Skin epidermis (tissue), 12 donors: ENCODE data around the gene BTBD16.

Source experiments
- H3K27ac ChIP-seq, 21 experiments: fragments of 200-600 bp; sonication (generic) in 11 of 21; one replicate each; pipeline ENCODE4 v1.5.0; 2020; ENCODE audit warnings: mild to moderate bottlenecking in 3 of 21, inconsistent platforms in 2 of 21, moderate library complexity in 2 of 21
- H3K4me3 ChIP-seq, 7 experiments: fragments of 200-600 bp; sonication (generic) in 2 of 7; one replicate each; pipeline ENCODE4 v1.5.0; 2020; ENCODE audit warnings: inconsistent platforms in 2 of 7, mild to moderate bottlenecking in 2 of 7, moderate library complexity in 1 of 7

The BTBD16 gene

DNA sequence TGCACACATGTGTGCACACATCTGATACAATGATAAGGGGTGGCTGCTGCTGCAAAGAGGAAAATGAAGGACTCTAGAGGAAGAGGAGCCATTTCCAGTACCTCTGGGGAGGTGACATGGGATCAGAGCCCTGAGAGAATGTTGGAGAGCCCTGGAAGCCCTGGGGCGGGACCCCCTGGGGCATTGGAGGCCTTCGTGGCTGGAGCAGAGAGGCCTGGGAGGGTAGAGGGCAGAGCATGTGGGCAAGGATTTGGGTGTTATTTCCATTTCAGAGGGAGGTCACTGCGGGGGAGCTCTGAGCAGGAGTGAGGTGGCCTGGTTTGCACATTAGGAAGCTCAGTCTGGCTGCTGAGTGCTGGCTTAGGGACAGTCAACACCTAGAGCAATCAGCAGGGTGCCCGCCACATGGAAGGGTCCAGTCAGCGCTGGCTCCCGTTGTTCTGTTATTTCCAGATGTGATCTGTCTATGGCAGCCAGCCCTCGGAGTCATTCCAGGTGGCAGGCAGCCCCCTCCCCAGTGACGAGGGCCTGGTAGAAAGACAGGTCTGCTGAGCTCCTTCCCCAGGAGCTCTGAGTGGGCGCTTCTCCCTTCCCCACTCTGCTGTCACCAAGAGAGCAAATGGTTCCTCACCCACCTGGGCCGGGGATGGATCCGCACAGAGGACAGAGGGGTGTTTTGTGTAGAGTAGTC, 24.1 kb upstream of the BTBD16 start:
- no peak overlapping the region for H3K27ac ChIP-seq
- no peak overlapping the region for H3K4me3 ChIP-seq

DNA sequence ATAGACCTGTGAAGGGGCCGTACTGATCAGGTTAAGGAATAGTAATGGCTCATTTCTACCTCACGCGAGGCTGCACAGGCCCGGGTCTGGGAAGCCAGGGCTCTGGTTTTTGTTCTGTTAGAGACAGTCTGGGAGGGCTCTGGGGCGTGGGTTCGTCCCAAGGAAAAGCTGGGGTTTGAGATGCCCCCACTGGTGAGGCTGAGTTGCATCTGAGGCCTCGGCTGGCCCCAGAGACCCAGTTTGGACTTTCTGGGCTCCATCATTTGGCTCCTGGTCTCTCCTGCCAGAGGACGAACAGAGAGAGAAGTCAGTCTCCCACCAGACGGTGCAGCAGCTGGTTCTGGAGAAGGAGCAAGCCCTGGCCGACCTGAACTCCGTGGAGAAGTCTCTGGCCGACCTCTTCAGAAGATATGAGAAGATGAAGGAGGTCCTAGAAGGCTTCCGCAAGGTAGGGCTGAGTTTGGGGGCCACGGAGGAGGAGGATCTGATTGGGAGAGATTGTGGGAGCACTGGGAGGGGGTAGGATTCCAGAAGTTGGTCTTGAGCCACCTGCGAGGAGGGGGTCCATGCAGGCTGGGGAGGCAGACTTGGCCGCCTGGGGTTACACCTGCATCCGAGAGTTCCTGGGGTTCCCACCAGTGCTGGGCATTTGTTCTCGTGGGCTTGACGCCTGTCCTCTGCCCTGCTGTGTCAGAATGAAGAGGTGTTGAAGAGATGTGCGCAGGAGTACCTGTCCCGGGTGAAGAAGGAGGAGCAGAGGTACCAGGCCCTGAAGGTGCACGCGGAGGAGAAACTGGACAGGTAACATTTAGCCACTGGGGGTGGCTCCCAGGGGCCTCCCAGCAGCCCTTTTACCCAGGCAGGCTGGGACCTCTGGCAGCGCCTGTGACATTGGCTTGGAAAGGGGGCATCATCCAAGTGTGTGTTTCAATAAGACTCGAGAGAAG, 22.5 kb upstream of the BTBD16 start:
- Histone ChIP-seq H3K4me3 (no peak overlapping the region), H3K27ac (no peak overlapping the region)

DNA sequence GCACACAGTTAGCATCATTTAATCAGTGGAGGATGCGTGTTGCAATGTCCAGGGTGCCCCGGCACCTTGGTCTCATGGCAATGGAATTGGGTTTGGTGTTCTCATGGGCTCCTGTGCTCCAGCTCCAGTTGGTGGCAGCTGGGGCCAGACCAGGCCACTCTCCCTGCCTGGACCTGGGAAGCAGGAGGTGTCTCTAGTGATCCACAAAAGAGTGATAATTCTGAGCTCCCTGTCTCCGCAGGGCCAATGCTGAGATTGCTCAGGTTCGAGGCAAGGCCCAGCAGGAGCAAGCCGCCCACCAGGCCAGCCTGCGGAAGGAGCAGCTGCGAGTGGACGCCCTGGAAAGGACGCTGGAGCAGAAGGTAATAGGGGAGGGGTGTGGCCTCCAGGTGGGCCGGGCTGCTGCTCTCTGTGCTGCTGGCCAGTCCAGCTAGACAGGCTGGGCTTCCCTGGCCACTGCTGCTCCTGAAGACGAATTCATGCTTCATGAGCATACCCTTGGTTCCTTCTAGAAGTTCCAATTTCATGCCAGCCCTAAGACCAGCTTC, 21.7 kb upstream of the BTBD16 start:
- Histone ChIP-seq H3K27ac (no peak overlapping the region), H3K4me3 (no peak overlapping the region)

DNA sequence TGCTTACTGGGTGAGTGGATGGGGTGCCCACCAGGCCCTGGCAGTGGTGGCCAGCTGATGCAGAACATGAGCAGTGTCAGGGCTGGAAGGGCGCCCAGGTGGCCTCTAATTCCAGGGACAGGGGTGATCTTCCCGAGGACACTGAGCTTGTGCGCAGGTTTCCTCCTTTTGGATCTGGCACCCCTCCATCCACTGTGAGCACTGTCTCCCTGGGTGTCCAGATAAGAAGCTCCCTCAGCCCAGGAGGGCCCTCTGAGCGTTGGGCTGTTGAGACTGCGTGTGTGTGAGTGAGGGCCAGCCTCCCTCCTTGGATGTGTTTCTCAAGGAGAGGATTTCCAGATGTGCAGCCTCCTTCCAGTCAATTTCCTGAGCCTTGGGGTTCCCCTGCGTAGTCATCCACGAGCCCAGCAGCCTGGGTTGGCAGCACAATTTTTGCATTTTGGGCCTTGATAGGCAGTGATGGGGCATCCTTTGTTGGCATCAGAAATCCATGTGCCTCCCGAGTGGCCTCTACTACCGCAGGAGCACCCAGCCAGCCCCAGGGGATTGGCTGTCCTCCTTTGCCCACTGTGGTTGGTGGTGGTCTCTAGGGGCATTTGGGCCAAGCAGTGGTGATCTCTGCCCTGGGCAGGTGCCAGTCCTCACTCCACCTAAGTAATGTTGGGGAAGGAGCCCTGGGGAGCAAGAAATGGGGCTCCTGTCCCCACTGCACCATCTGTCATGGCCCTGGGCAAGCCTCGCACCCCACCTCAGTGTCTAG, 20.9 kb upstream of the BTBD16 start:
- H3K4me3 ChIP-seq: no peak overlapping the region
- no peak overlapping the region for H3K27ac ChIP-seq

DNA sequence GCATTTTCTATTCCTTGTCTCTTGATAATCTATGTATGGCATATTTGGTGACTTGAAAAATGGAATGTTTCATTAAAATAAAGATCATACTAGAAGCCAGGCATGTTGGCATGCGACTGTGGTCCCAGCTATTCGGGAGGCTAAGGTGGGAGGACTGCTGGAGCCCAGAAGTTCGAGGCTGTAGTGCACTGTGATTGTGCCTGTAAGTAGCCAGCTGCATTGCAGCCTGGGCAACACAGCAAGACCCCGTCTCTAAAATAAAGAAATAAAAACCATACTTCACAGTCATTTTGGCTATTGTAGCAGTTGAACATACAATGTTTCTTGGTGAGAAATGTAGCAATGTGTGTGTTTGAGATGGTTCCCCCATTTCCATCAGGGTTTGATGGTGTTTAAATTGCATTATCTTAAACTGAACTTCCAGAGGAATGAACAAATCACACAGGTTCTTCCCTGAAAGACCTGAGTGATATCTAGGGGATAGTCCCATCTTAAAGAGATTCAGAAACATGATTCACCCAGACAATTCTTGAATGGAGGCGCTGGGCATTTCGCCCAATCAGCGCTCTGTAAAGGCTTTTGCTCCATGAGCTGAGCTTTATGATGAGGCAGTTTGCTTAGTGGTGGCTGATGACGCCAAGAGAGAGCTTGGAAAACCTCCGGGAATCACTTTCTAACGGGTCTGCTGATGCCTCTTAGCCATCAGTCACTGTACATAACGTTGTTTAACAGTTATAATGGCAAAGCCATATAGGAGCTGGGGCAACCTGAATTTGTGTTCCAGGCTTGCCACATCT, 19.4 kb upstream of the BTBD16 start:
- no peak overlapping the region for H3K27ac ChIP-seq
- no peak overlapping the region for H3K4me3 ChIP-seq

DNA sequence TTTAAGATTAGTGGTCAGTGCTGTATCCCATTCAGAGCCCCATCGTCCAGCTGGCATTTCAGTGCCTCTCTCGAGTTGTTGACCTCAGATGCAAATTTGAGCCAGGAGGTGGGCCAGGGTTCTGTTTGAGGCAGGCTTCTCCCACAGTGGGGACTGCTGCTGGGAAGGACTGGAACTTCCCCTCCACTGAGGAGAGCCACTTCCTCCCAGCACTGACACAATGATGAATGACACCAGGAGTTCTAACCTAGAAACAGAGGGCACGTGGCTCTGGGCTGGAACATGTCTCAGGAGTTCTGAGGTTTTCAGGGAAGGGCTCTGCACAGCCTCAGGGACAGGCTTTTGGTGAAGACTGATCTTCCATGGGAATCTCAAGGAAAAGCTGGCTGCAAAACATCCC, 18.3 kb upstream of the BTBD16 start:
- no peak overlapping the region for H3K4me3 ChIP-seq
- no peak overlapping the region for H3K27ac ChIP-seq

DNA sequence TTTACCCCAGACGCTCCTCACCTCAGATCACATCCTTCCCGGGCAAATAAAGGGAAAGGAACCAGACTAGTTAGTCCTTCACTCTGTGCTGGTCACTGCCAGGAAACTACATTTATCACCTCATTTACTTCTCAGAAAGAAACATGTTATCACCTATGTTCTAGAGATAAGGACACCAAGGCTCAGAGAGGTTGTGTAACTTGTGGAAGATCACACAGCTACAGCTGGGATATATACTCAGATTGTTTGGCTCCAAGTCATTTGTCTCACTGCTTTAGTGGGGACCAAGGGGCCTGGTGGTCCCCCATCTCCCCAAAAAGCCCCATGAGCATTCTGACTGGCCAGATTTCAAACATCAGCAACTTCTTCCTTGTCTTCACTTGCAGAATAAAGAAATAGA, 17.5 kb upstream of the BTBD16 start:
- no peak overlapping the region for H3K27ac ChIP-seq
- no peak overlapping the region for H3K4me3 ChIP-seq

DNA sequence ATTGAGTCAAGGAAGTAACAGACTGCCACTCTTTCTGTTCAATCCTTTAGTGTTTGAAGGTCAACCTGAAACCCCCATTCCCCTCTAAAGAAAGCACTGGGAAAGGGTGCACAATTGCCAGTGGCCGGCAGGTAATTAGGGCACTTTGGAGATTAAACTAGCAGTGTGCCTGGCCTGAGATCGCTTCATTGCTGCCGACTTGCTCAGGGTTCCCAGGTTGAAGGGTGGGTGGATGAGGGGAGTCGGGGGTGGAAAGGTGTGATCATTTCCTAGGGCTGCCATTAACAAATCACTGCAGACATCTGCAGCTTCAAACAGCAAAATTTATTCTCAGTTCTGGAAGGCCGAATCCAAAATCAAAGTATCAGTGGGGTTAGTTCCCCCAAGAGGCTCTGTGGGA, 16.3 kb upstream of the BTBD16 start:
- Histone ChIP-seq H3K27ac (no peak overlapping the region), H3K4me3 (no peak overlapping the region)

DNA sequence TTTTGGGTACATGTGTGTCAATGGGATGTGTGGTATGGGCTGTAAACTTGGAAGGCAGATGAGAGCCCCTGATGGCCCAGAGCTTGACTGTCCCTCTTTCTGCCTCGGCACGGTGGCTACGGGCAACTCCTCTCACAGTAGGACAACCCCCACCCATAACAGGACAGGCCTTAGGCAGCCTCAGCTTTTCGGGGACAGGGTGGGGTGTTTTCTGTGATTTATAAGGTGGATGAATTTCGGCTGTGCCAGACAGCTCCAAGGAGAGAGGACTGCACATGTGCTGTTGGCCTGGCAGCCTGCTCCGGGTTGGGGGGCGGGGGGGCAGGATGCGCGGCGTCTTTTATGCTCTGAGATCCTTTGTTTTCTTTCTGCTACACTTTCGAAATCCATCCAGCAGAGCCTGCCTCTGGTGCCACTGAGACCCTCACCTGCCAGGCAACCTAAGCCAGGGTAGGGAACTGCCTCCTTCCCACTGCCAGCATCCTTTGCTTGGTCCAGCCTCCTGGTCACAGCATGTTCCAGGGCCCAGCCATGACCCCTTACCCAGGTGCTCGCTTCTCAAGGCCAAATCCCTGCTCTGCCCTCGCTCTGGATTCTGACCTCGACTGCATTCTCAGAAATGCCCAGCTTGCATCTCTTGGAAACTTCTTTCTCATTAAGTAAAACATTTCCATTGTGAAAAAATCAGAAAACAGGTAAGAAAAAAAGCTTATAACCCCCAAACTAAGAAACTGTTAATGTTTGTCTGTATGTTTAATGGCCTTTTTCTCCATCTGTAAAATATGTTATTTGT, 15.4 kb upstream of the BTBD16 start:
- no peak overlapping the region for H3K4me3 ChIP-seq

DNA sequence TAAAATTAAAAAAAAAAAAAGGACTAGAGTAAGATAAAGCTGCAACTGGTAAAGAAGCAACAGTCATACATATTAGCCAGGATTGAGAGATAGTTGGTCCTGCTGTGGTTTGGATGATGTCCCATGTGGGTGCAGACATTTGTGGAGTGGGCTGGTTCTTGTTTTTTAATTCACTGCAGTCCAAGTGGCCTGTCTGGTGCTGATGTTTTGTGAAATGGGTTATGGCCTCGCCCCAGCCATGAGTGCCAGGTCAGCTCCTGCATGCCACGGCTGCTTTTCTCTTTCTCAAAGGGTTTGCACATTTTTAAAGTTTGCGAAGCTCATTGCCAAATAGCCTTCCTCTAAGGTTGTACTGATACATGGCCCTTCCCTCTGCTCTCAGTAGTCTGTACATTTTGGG, 14.1 kb upstream of the BTBD16 start:
- Histone ChIP-seq H3K4me3 (no peak overlapping the region), H3K27ac (no peak overlapping the region)

More for the DNA sequence above, 15.4 kb upstream of the BTBD16 start:
- H3K27ac ChIP-seq: no peak overlapping the region

DNA sequence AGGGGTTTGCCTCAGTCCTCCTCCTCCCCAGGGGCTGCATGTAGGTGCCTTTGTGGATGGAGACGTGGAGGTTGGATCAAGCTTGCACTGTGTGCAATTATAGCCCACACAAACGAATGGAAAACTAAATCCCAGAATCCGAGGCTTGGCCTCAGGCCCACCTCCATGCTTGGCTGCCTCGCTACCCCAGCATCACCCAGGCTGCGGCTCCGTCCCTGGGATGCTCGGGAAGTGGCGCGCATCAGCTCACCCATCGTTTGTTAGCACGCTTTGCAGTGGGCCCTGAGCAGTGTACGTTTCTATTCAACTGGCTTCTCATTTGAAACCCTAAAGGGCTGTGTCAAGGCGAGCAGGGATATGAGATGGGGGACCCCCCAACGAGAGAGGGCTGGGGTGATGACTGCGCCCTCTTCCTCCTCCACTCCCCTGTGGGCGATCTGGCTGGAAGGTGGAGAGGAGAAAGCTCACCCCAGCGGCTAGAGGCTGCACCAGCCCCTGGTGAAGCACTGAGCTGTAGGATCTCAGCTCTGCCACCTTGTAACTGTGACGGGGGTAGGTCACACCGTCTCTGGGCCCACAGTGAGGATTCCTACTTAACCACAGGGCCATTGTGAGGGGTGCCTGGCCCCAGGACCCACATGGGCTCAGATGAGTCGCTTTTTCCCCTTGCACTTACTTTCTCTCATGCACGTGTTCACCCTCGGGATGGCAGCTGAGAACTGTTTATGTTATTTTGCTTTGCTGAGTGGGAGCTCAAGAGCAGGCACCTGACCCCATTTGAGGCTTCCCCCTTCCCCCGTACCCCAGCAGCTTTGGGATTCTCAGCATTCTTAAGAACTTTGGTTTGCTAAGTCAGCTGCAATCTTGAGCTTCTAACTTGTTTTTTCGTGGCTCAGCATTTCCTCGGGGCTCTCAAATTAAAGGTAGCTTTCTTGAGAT, 12.7 kb upstream of the BTBD16 start:
- H3K4me3 ChIP-seq: no peak overlapping the region
- H3K27ac ChIP-seq: no peak overlapping the region

DNA sequence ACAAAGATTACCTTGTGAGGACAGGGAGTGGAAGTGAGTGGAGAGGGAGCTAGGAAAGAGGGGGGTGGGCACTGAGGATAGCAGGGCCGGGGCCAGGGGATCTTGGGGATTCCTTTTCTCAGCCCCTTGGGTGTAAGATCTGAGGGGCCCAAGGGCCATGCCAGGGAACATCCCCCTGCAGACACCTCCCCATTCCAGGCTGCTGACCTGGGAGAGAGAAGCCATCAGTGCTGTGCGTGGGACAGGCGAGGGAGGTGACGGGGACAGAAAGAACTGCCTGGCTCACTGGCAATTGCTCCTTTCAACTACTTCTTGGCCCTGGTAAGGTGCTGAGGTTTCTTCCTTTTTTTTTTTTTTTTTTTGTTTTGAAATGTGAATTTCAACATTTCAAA, 12.0 kb upstream of the BTBD16 start:
- H3K27ac ChIP-seq: no peak overlapping the region
- no peak overlapping the region for H3K4me3 ChIP-seq

DNA sequence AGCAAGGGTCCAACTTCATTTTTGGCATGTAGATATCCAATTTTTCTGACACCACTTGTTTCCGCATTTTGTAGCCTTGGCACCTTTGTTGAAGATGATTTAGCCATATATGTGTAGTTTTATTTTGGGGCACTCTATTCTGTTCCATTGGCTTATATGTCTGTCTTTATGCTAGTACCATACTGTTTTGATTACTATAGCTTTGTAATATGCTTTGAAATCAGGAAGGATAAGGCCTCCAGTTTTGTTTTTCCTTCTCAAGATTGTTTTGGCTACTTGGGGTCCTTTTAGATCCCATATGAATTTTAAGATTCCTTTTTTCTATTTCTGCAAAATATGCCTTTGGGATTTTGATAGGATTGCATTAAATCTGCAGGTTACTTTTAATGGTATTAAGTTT, 9.5 kb upstream of the BTBD16 start:
- H3K4me3 ChIP-seq: no peak overlapping the region

DNA sequence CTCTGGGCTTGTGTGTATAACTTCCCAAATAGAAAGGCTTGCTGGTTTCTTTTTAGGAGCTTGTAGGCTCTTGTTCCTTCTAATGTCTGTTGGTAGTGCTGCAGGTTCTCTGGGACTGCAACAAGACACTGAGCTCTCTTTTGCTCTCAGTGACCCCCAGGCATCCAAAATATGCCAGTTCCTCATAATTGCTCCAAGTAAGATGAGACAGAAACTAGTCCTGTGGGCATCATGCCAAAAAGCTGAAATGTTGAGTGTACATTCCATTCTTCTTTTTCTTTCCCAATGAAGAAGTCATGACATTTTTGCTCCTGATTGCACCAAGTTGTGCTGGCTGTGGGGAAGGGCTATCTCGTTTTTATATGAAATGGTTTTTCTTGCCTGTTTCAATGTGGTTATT, 7.1 kb upstream of the BTBD16 start:
- Histone ChIP-seq H3K27ac (no peak overlapping the region), H3K4me3 (no peak overlapping the region)

More for the DNA sequence above, 9.5 kb upstream of the BTBD16 start:
- H3K27ac ChIP-seq: no peak overlapping the region

DNA sequence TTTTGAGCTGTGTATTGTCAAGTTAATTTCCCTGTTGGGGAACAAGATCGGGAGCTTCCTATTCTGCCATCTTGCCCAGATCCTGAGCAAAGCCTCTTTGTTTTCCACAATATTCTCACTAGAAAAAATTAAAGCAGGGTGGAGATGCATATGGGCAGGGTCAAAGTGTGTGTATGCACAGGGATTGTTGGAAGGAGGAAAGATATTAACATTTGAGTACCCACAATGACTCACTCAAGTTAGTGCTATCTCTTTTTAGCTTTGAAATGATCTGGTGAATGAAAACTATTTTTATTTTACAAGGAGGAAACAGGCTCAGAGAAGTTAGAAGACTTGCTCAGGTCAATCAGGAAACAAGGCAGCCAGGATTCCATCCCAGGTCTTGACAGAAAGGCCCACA, 6.7 kb upstream of the BTBD16 start:
- Histone ChIP-seq H3K4me3 (no peak overlapping the region), H3K27ac (no peak overlapping the region)

DNA sequence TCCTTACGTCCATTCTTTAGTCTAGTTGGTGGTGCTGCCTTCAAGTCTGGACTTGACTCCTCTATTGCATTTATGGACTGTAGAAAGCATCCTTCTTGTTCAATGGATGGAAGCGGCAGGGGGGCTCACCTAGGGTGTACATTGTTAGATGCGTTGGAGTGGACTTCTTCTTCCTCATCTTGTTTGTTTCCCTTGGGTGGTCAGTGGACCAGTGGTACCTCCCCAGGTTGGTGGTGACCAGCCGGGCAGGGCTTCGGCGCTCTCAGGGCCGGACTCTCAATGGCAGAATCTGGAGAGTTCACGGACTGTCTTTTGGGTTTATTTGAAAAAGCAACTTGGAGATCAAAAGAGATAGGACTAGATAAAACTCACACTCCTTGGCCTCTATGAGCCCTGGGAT, 6.2 kb upstream of the BTBD16 start:
- Histone ChIP-seq H3K4me3 (no peak overlapping the region), H3K27ac (no peak overlapping the region)

DNA sequence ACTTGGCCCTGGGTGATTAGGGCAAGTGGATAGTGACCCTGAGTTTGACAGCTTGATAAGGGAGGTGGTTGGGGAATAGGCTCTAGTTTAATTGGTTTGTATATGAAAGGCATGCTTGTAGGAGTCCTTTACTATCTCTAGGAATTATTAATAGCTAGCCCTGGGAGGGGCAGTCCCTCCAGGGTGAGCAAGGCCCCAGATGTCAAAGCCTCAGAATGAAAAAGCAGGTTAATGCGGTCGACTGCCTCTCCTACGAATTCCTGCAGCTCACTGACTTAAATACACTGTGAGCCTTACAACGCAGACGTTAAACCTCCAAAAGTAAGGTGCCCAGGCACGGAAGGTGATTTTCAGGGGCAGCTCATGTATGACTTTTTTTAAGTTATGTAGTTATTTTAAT, 5.2 kb upstream of the BTBD16 start:
- Histone ChIP-seq H3K27ac (no peak overlapping the region), H3K4me3 (no peak overlapping the region)
